ENCODE measurements around the gene RSRC1. TPM values are rescaled to one million over a fixed set of nuclear protein-coding genes. Genes with fewer than 3 reads are reported as not detected.

RSRC1 gene
- total and polyA plus RNA-seq, 2 of the 13 experiments (the other 11 are each of a cell fraction or from before 2014, with no cell fraction given): 4.9 to 63.0 TPM

GRCh38 chr3:158314426-158315357, 204.8 kb downstream of the RSRC1 start:
- no peaks in the 10 kb centered on the region for H3K9me3 ChIP-seq (ENCODE audit: low read length)
- H3K4me3 ChIP-seq (replicated peaks in 1 of 3; ENCODE audit: insufficient read depth in 1 of 3, low read depth in 2 of 3, low read length in 3 of 3): no peak overlapping the region
- in situ Hi-C loops (cut with HindIII; ENCODE audit: extremely low pct_ligation_motif_present, low pct_unique_long_range_greater_than_20kb): loop anchor here (10.0 kb wide), 1 partner anchor 450 kb away; no protein-coding TSS in a partner anchor
- ATAC-seq (no peak), FAIRE-seq (no peak), DNase-seq (ENCODE audit: low spot score) (no peak)
- H3K4me2 ChIP-seq (ENCODE audit: low read depth, low read length): no peak overlapping the region
- over 99% methylated on average over 6 of the region's 6 CpGs for WGBS (ENCODE audit: low lambda C conversion rate)
- H4K20me1 ChIP-seq (ENCODE audit: insufficient read depth, low read length): no peaks in the 10 kb centered on the region
- no peaks in the 10 kb centered on the region for H3K36me3 ChIP-seq (replicated peaks in 1 of 2; ENCODE audit: control insufficient read depth in 1 of 2, insufficient read depth in 2 of 2, low read length in 2 of 2)
- no peaks in the 10 kb centered on the region for H3K79me2 ChIP-seq (ENCODE audit: insufficient read depth, low read length)
- H3K27ac ChIP-seq (ENCODE audit: extremely low read length, insufficient read depth, low read length): no peak overlapping the region
- ChIA-PET CTCF (ENCODE audit: low intra/inter-chr PET ratio, low total read pairs) (no interaction called here), POLR2A (no interaction called here)
- no peaks in the 10 kb centered on the region for H3K27me3 ChIP-seq (ENCODE audit: control insufficient read depth in 1 of 2, insufficient read depth in 2 of 2, low read length in 2 of 2)
- BruUV-seq (replicated peaks): no TSS peak
- H3K9ac ChIP-seq (ENCODE audit: insufficient read depth, low read depth, low read length): no peak overlapping the region
- intact Hi-C loops (cut with micrococcal nuclease; ENCODE audit: unreplicated experiment): loop anchor here (5.0 to 10.0 kb wide), 3 partner anchors 53 to 207 kb away; partner anchors contain the start of gene SHOX2
- no peak overlapping the region for H2AFZ ChIP-seq (ENCODE audit: low read length)
- H3K4me1 ChIP-seq (ENCODE audit: insufficient read depth, low read length): no peaks in the 10 kb centered on the region
- no peak for TF ChIP-seq ZFP62 (CRISPR knock-in tag; IDR thresholded peaks at IDR 0.05)
- TF ChIP-seq SIX4 (CRISPR knock-in tag; IDR thresholded peaks at IDR 0.05): no peak
- no peak for TF ChIP-seq ZNF660 (CRISPR knock-in tag; IDR thresholded peaks at IDR 0.05; ENCODE audit: borderline replicate concordance, low read depth)
- no peak for TF ChIP-seq FOXM1 (CRISPR knock-in tag; IDR thresholded peaks at IDR 0.05)
- no peak for TF ChIP-seq ZNF124 (CRISPR knock-in tag; IDR thresholded peaks at IDR 0.05)
- TF ChIP-seq ATF2 (CRISPR knock-in tag; IDR thresholded peaks at IDR 0.05): no peak
- TF ChIP-seq YEATS2 (CRISPR knock-in tag; IDR thresholded peaks at IDR 0.05; ENCODE audit: borderline replicate concordance): no peak
- TF ChIP-seq U2AF2 (IDR thresholded peaks at IDR 0.05; ENCODE audit: low read depth, low read length): no peak
- TF ChIP-seq ZBTB3 (CRISPR knock-in tag; IDR thresholded peaks at IDR 0.05; ENCODE audit: borderline replicate concordance, low read depth): no peak
- TF ChIP-seq NCOR1 (IDR thresholded peaks at IDR 0.05; ENCODE audit: borderline replicate concordance, low read length): no peak
- no peak for TF ChIP-seq HNRNPH1 (optimal IDR thresholded peaks at IDR 0.05; ENCODE audit: low read depth, low read length)
- TF ChIP-seq MED13 (CRISPR knock-in tag; IDR thresholded peaks at IDR 0.05): no peak
- no peak for TF ChIP-seq HOXD1 (CRISPR knock-in tag; IDR thresholded peaks at IDR 0.05)
- no peak for TF ChIP-seq ZBTB37 (CRISPR knock-in tag; IDR thresholded peaks at IDR 0.05)
- TF ChIP-seq CENPBD1 (CRISPR knock-in tag; IDR thresholded peaks at IDR 0.05; ENCODE audit: borderline replicate concordance, low read depth): no peak
- no peak for TF ChIP-seq PATZ1 (CRISPR knock-in tag; IDR thresholded peaks at IDR 0.05)
- TF ChIP-seq GTF3A (CRISPR knock-in tag; conservative IDR thresholded peaks at IDR 0.05): no peak

Measured in HepG2 (cell line).